ENCODE data around the gene DUT.
A peak's percentile ranks its signal among the peaks of the same experiment; 100 is the strongest.

DUT gene

DNA sequence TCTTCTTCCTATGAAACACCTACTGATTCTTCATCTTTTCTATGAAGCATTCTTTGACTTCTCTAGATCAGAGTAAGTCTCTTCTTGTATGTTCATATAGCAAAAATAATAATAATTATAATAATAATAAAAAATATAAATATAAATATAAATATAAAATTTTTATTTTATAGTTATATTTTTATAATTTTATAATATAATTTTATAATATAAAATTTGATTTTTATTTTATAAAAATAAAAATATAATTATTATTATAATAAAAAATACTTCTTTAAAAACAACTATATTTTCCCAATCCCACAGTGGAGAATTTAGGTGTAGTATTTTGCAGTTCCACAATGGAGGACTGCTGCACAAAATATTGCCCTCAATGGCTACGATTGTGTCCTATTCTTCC, 34.3 kb downstream of the DUT start (continued):
- TF ChIP-seq, protein P1, sequence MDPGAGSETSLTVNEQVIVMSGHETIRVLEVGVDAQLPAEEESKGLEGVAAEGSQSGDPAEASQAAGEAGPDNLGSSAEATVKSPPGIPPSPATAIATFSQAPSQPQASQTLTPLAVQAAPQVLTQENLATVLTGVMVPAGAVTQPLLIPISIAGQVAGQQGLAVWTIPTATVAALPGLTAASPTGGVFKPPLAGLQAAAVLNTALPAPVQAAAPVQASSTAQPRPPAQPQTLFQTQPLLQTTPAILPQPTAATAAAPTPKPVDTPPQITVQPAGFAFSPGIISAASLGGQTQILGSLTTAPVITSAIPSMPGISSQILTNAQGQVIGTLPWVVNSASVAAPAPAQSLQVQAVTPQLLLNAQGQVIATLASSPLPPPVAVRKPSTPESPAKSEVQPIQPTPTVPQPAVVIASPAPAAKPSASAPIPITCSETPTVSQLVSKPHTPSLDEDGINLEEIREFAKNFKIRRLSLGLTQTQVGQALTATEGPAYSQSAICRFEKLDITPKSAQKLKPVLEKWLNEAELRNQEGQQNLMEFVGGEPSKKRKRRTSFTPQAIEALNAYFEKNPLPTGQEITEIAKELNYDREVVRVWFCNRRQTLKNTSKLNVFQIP (CRISPR knock-in tag; IDR thresholded peaks at IDR 0.05; ENCODE audit: borderline replicate concordance, low read depth): no peak

DNA sequence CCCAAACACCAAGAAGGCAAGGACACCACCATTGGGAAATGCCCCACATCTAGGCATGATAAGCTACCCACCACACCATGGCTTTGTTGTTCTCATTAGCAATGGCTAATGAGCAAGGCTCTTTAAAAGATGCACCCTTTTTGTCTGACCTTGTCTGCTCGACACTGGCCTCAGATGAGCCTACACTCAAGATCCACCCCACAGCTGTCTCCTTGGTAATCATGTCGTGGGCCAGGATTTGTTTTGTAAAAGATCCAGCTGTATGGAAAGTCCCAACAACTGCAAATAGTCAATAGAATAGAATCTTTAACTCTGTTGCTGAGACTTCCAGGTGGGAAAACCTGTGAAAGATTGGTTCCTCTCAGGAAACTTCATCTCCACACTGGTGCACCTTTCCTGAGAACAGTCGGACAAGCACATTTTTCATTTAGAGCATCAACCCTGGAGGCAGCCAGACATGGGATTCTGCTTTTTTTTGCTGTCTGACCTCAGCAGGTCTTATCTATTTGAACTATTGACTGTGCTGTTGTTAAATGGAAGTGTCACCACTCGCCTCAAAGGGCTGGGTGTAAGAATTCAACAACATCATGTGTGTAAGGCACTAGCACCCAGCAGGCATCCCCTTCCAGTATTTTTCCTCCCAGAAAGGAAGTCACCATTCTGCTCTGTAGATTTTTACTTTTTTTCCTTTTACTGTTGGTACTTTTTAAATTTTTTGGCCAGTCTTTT, 35.5 kb downstream of the DUT start:
- ATAC-seq: no peak
- no peak for TF ChIP-seq ZC3H10 (CRISPR knock-in tag; IDR thresholded peaks at IDR 0.05)
- TF ChIP-seq OSR1 (CRISPR knock-in tag; IDR thresholded peaks at IDR 0.05): no peak
- TF ChIP-seq ARNTL (CRISPR knock-in tag; IDR thresholded peaks at IDR 0.05; ENCODE audit: borderline replicate concordance, low read depth): no peak

DNA sequence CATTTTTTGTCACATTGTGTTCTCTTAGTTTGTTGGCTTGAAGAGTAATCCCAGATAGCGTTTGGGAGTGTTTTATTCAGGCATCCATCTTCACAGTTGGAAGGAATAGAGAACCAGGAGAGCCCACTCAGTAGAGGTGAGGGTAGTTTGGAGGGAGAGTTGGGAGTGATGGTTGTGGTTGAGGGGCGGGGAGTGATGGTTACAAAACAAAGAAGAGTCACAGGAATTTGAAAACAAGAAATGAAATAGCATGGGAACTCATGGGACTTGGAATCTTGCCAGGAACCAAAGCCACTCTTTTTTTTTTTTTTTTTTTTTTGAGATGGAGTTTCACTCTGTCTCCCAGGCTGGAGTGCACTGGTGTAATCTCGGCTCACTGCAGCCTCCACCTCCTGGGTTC, 36.3 kb downstream of the DUT start:
- no peak for ATAC-seq
- no peak for TF ChIP-seq BACH2 (CRISPR knock-in tag; IDR thresholded peaks at IDR 0.05; ENCODE audit: borderline replicate concordance)
- TF ChIP-seq ZFP30 (CRISPR knock-in tag; IDR thresholded peaks at IDR 0.05): no peak
- TF ChIP-seq OSR1 (CRISPR knock-in tag; IDR thresholded peaks at IDR 0.05): no peak
- TF ChIP-seq ESRRG (CRISPR knock-in tag; IDR thresholded peaks at IDR 0.05): no peak
- no peak for TF ChIP-seq ISL1 (CRISPR knock-in tag; IDR thresholded peaks at IDR 0.05)
- no peak for TF ChIP-seq ZNF8 (CRISPR knock-in tag; IDR thresholded peaks at IDR 0.05)
- no peak for TF ChIP-seq ZC3H10 (CRISPR knock-in tag; IDR thresholded peaks at IDR 0.05)
- TF ChIP-seq, protein P1 (CRISPR knock-in tag; IDR thresholded peaks at IDR 0.05; ENCODE audit: borderline replicate concordance, low read depth): no peak
- TF ChIP-seq GLIS3 (CRISPR knock-in tag; IDR thresholded peaks at IDR 0.05): no peak
- TF ChIP-seq SNAI2 (CRISPR knock-in tag; IDR thresholded peaks at IDR 0.05): no peak
- TF ChIP-seq RARB (CRISPR knock-in tag; IDR thresholded peaks at IDR 0.05): no peak

DNA sequence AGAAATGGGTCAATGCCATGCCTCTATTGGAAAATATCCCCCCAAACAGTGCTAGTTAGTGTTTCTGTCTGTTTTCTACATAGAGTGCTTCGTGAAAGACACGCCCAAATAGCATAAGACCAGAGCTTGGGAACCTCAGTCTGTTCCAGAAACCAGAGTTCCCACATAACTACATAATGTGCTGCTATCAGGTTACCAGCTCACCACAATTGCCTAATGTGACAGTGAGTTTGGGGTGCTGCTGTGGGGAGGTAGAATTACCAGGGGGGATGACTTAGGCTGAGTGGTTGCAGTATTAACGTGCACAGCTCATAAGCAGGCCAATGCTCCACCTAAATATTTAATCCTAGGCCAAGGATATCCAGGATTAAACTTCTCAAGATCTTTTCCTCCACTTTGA, 39.2 kb downstream of the DUT start:
- TF ChIP-seq, protein P2, sequence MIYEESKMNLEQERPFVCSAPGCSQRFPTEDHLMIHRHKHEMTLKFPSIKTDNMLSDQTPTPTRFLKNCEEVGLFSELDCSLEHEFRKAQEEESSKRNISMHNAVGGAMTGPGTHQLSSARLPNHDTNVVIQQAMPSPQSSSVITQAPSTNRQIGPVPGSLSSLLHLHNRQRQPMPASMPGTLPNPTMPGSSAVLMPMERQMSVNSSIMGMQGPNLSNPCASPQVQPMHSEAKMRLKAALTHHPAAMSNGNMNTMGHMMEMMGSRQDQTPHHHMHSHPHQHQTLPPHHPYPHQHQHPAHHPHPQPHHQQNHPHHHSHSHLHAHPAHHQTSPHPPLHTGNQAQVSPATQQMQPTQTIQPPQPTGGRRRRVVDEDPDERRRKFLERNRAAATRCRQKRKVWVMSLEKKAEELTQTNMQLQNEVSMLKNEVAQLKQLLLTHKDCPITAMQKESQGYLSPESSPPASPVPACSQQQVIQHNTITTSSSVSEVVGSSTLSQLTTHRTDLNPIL (CRISPR knock-in tag; IDR thresholded peaks at IDR 0.05; ENCODE audit: low read depth): no peak
- no peak for TF ChIP-seq GLIS3 (CRISPR knock-in tag; IDR thresholded peaks at IDR 0.05)
- no peak for TF ChIP-seq ZNF8 (CRISPR knock-in tag; IDR thresholded peaks at IDR 0.05)
- TF ChIP-seq ZC3H10 (CRISPR knock-in tag; IDR thresholded peaks at IDR 0.05): no peak
- TF ChIP-seq ZNF70 (CRISPR knock-in tag; IDR thresholded peaks at IDR 0.05): no peak
- no peak for TF ChIP-seq RARB (CRISPR knock-in tag; IDR thresholded peaks at IDR 0.05)
- TF ChIP-seq OSR1 (CRISPR knock-in tag; IDR thresholded peaks at IDR 0.05): no peak
- no peak for TF ChIP-seq ZFP30 (CRISPR knock-in tag; IDR thresholded peaks at IDR 0.05)
- TF ChIP-seq, protein P3, sequence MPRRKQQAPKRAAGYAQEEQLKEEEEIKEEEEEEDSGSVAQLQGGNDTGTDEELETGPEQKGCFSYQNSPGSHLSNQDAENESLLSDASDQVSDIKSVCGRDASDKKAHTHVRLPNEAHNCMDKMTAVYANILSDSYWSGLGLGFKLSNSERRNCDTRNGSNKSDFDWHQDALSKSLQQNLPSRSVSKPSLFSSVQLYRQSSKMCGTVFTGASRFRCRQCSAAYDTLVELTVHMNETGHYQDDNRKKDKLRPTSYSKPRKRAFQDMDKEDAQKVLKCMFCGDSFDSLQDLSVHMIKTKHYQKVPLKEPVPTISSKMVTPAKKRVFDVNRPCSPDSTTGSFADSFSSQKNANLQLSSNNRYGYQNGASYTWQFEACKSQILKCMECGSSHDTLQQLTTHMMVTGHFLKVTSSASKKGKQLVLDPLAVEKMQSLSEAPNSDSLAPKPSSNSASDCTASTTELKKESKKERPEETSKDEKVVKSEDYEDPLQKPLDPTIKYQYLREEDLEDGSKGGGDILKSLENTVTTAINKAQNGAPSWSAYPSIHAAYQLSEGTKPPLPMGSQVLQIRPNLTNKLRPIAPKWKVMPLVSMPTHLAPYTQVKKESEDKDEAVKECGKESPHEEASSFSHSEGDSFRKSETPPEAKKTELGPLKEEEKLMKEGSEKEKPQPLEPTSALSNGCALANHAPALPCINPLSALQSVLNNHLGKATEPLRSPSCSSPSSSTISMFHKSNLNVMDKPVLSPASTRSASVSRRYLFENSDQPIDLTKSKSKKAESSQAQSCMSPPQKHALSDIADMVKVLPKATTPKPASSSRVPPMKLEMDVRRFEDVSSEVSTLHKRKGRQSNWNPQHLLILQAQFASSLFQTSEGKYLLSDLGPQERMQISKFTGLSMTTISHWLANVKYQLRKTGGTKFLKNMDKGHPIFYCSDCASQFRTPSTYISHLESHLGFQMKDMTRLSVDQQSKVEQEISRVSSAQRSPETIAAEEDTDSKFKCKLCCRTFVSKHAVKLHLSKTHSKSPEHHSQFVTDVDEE (CRISPR knock-in tag; IDR thresholded peaks at IDR 0.05): no peak
- TF ChIP-seq ARNTL (CRISPR knock-in tag; IDR thresholded peaks at IDR 0.05; ENCODE audit: borderline replicate concordance, low read depth): no peak
- no peak for TF ChIP-seq ESRRG (CRISPR knock-in tag; IDR thresholded peaks at IDR 0.05)
- TF ChIP-seq, protein P4, sequence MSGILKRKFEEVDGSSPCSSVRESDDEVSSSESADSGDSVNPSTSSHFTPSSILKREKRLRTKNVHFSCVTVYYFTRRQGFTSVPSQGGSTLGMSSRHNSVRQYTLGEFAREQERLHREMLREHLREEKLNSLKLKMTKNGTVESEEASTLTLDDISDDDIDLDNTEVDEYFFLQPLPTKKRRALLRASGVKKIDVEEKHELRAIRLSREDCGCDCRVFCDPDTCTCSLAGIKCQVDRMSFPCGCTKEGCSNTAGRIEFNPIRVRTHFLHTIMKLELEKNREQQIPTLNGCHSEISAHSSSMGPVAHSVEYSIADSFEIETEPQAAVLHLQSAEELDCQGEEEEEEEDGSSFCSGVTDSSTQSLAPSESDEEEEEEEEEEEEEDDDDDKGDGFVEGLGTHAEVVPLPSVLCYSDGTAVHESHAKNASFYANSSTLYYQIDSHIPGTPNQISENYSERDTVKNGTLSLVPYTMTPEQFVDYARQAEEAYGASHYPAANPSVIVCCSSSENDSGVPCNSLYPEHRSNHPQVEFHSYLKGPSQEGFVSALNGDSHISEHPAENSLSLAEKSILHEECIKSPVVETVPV (CRISPR knock-in tag; IDR thresholded peaks at IDR 0.05): no peak
- peak; percentile 26; the same call in 2 of the 3 replicates for ATAC-seq
